Neural cell (in vitro differentiated cells): Measurements from ENCODE around the gene CDC34. TPM values are rescaled to one million over a fixed set of nuclear protein-coding genes. Genes with fewer than 3 reads are reported as not detected.
A peak's percentile ranks its signal among the peaks of the same experiment; 100 is the strongest.

ENCODE experiments used
- H2AFZ ChIP-seq: fragments of 200-600, 300-800 bp; sonication (generic), shearing (Covaris generic); 2 replicates; pipeline ENCODE4 v1.6.0; 2014; ENCODE audit warnings: low read depth, mild to moderate bottlenecking, antibody characterized with exemption, low read length, moderate library complexity
- H3F3A ChIP-seq: fragments of 200-600 bp; shearing (Covaris generic); 2 replicates; pipeline ENCODE4 v1.6.1; 2016; ENCODE audit warnings: mild to moderate bottlenecking, moderate library complexity, mixed read lengths, antibody characterized with exemption, low read length; ENCODE audit not compliant: insufficient read depth, poor library complexity, severe bottlenecking
- H3K27ac ChIP-seq: fragments of 200-600, 300-800 bp; sonication (generic), shearing (Covaris generic); 2 replicates; pipeline ENCODE4 v1.5.1; 2014; ENCODE audit warnings: mild to moderate bottlenecking, low read length, moderate library complexity
- H3K27me3 ChIP-seq: fragments of 300-800, 200-600 bp; sonication (generic), shearing (Covaris generic); 2 replicates; pipeline ENCODE4 v1.6.0; 2014; ENCODE audit warnings: mild to moderate bottlenecking, low read depth, low read length, moderate library complexity; ENCODE audit not compliant: insufficient read depth
- H3K36me3 ChIP-seq: fragments of 300-800, 200-600 bp; sonication (generic), shearing (Covaris generic); 2 replicates; pipeline ENCODE4 v1.5.1; 2014; ENCODE audit warnings: mild to moderate bottlenecking, antibody characterized with exemption, low read length, moderate library complexity; ENCODE audit not compliant: insufficient read depth
- H3K4me2 ChIP-seq: fragments of 300-800, 200-600 bp; sonication (generic), shearing (Covaris generic); 2 replicates; pipeline ENCODE4 v1.6.0; 2014; ENCODE audit warnings: mild to moderate bottlenecking, low read length
- H3K4me3 ChIP-seq: fragments of 300-800, 200-600 bp; sonication (generic), shearing (Covaris generic); 2 replicates; pipeline ENCODE4 v1.5.1; 2014; ENCODE audit warnings: mild to moderate bottlenecking, low read length, moderate library complexity
- H3K79me2 ChIP-seq: fragments of 200-600 bp; shearing (Covaris generic); replicated peaks from 2 replicates; pipeline ENCODE4 v1.6.0; 2014; ENCODE audit warnings: mild to moderate bottlenecking, low read length, moderate library complexity; ENCODE audit not compliant: insufficient read depth
- H3K9ac ChIP-seq: fragments of 300-800, 200-600 bp; sonication (generic), shearing (Covaris generic); 2 replicates; pipeline ENCODE4 v1.6.1; 2016; ENCODE audit warnings: mild to moderate bottlenecking, low read length, mixed read lengths
- H3K9me2 ChIP-seq: fragments of 200-600 bp; shearing (Covaris generic); 2 replicates; pipeline ENCODE4 v1.6.1; 2016; ENCODE audit warnings: mild to moderate bottlenecking, low read length, mixed read lengths; ENCODE audit not compliant: insufficient read depth
- H3K9me3 ChIP-seq: fragments of 200-600, 300-800 bp; sonication (generic), shearing (Covaris generic); 2 replicates; pipeline ENCODE4 v1.6.1; 2016; ENCODE audit warnings: mild to moderate bottlenecking, mixed run types, low read length, moderate library complexity, mixed read lengths
- H4K20me1 ChIP-seq: fragments of 200-600 bp; shearing (Covaris generic); 2 replicates; pipeline ENCODE4 v1.6.1; 2016; ENCODE audit warnings: mild to moderate bottlenecking, mixed run types; ENCODE audit not compliant: insufficient read depth
- EP300 ChIP-seq: fragments of 450-650 bp; conservative IDR thresholded peaks from 2 replicates; pipeline ENCODE4 v1.6.1; 2014; ENCODE audit warnings: antibody characterized with exemption, mild to moderate bottlenecking, moderate library complexity; ENCODE audit not compliant: poor library complexity, severe bottlenecking
- EZH2 ChIP-seq: fragments of 200-600, 300-800 bp; shearing (Covaris generic), sonication (generic); IDR thresholded peaks from 2 replicates; pipeline ENCODE4 v1.6.1; 2014; ENCODE audit warnings: antibody characterized with exemption, low read length, borderline replicate concordance, mild to moderate bottlenecking; ENCODE audit not compliant: insufficient read depth, poor library complexity, severe bottlenecking
- MXI1 ChIP-seq: fragments of 450-650 bp; conservative IDR thresholded peaks from 2 replicates; pipeline ENCODE4 v1.6.1; 2014; ENCODE audit warnings: antibody characterized with exemption, mild to moderate bottlenecking; ENCODE audit not compliant: poor library complexity, severe bottlenecking
- POLR2AphosphoS5 ChIP-seq: IDR thresholded peaks from 2 replicates; pipeline ENCODE4 v1.6.1; 2012
- RAD21 ChIP-seq: fragments of 450-650 bp; conservative IDR thresholded peaks from 2 replicates; pipeline ENCODE4 v1.6.1; 2014; ENCODE audit warnings: antibody characterized with exemption, mild to moderate bottlenecking, moderate library complexity
- SMC3 ChIP-seq: fragments of 450-650 bp; conservative IDR thresholded peaks from 2 replicates; pipeline ENCODE4 v1.6.1; 2014; ENCODE audit warnings: antibody characterized with exemption, mild to moderate bottlenecking, moderate library complexity; ENCODE audit not compliant: poor library complexity
- TAF1 ChIP-seq: IDR thresholded peaks from 2 replicates; pipeline ENCODE4 v1.6.1; 2012; ENCODE audit warnings: low read depth
- polyA plus RNA-seq: library from polyadenylated mRNA; depleted of rRNA; stranded (reverse); fragments of >200 nt; gene quantifications from 2 replicates; pipeline ENCODE4 v1.2.3, GENCODE V29; 2014
- TF ChIP-seq, protein P1 (sequence below): IDR thresholded peaks from 2 replicates; pipeline ENCODE4 v1.6.1; 2012; ENCODE audit warnings: borderline replicate concordance
- TF ChIP-seq, protein P2 (sequence below): fragments of 450-650 bp; IDR thresholded peaks from 2 replicates; pipeline ENCODE4 v1.5.1; 2014; ENCODE audit warnings: antibody characterized with exemption, mild to moderate bottlenecking, moderate library complexity; ENCODE audit not compliant: poor library complexity, severe bottlenecking

Gene CDC34
- polyA plus RNA-seq, 1 donor from 2014 or later = 155 TPM

DNA sequence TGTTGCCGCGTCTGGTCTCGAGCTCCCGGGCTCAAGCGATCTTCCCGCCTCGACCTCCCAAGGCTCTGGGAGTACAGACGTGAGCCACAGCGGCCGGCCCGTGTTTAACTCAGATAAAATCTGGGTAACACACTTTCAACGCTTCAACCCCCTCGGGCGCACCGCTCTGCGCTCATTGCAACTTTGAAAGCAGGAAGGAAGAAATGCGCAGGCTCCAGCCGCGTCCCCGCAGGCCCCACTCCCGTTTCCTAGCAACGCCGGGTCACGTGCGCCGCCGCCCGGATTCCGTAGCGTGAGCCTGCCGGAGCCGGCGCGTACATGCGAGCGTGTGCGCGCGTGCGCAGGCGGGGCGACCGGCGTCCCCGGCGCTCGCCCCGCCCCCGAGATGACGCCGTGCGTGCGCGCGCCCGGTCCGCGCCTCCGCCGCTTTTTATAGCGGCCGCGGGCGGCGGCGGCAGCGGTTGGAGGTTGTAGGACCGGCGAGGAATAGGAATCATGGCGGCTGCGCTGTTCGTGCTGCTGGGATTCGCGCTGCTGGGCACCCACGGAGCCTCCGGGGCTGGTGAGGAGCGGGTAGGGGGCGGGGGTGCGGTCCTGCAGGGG is 40.7 kb downstream of the CDC34 start, which contains the start of gene BSG:
BSG (plus strand) TSS at position 457 of the 603 bp plus-strand sequence; CDS start at position 496, 39 bp downstream.
- no peaks in the 10 kb centered on the region for H3K9me3 ChIP-seq
- H3K27me3 ChIP-seq = no peaks in the 10 kb centered on the region
- no peaks in the 10 kb centered on the region for H3K36me3 ChIP-seq
- peaks cover 4% of the 10 kb centered on the region for H4K20me1 ChIP-seq
- peaks cover 40% of the 10 kb centered on the region for H3K79me2 ChIP-seq
- H3F3A ChIP-seq = no peaks in the 10 kb centered on the region
- H3K4me2 ChIP-seq = peak within 1 kb of the TSS; percentile 72
- peak within 1 kb of the TSS; percentile 99 for H3K4me3 ChIP-seq
- TF ChIP-seq TAF1 = peak; percentile 89
- TF ChIP-seq SMC3 = peak; percentile 36
- TF ChIP-seq, protein P1, sequence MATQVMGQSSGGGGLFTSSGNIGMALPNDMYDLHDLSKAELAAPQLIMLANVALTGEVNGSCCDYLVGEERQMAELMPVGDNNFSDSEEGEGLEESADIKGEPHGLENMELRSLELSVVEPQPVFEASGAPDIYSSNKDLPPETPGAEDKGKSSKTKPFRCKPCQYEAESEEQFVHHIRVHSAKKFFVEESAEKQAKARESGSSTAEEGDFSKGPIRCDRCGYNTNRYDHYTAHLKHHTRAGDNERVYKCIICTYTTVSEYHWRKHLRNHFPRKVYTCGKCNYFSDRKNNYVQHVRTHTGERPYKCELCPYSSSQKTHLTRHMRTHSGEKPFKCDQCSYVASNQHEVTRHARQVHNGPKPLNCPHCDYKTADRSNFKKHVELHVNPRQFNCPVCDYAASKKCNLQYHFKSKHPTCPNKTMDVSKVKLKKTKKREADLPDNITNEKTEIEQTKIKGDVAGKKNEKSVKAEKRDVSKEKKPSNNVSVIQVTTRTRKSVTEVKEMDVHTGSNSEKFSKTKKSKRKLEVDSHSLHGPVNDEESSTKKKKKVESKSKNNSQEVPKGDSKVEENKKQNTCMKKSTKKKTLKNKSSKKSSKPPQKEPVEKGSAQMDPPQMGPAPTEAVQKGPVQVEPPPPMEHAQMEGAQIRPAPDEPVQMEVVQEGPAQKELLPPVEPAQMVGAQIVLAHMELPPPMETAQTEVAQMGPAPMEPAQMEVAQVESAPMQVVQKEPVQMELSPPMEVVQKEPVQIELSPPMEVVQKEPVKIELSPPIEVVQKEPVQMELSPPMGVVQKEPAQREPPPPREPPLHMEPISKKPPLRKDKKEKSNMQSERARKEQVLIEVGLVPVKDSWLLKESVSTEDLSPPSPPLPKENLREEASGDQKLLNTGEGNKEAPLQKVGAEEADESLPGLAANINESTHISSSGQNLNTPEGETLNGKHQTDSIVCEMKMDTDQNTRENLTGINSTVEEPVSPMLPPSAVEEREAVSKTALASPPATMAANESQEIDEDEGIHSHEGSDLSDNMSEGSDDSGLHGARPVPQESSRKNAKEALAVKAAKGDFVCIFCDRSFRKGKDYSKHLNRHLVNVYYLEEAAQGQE = peak; percentile 93
- peak; percentile 98 for TF ChIP-seq POLR2AphosphoS5
- TF ChIP-seq, protein P2, sequence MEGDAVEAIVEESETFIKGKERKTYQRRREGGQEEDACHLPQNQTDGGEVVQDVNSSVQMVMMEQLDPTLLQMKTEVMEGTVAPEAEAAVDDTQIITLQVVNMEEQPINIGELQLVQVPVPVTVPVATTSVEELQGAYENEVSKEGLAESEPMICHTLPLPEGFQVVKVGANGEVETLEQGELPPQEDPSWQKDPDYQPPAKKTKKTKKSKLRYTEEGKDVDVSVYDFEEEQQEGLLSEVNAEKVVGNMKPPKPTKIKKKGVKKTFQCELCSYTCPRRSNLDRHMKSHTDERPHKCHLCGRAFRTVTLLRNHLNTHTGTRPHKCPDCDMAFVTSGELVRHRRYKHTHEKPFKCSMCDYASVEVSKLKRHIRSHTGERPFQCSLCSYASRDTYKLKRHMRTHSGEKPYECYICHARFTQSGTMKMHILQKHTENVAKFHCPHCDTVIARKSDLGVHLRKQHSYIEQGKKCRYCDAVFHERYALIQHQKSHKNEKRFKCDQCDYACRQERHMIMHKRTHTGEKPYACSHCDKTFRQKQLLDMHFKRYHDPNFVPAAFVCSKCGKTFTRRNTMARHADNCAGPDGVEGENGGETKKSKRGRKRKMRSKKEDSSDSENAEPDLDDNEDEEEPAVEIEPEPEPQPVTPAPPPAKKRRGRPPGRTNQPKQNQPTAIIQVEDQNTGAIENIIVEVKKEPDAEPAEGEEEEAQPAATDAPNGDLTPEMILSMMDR = peak; percentile 22
- no peak for TF ChIP-seq RAD21
- TF ChIP-seq EZH2 = no peak
- peak; percentile 91 for TF ChIP-seq MXI1
- peak; percentile 74 for TF ChIP-seq EP300
- peak within 1 kb of the TSS; percentile 94 for H3K9ac ChIP-seq
- H3K27ac ChIP-seq = peak within 1 kb of the TSS; percentile 86
- peak within 1 kb of the TSS; percentile 28 for H2AFZ ChIP-seq
- no peaks in the 10 kb centered on the region for H3K9me2 ChIP-seq

DNA sequence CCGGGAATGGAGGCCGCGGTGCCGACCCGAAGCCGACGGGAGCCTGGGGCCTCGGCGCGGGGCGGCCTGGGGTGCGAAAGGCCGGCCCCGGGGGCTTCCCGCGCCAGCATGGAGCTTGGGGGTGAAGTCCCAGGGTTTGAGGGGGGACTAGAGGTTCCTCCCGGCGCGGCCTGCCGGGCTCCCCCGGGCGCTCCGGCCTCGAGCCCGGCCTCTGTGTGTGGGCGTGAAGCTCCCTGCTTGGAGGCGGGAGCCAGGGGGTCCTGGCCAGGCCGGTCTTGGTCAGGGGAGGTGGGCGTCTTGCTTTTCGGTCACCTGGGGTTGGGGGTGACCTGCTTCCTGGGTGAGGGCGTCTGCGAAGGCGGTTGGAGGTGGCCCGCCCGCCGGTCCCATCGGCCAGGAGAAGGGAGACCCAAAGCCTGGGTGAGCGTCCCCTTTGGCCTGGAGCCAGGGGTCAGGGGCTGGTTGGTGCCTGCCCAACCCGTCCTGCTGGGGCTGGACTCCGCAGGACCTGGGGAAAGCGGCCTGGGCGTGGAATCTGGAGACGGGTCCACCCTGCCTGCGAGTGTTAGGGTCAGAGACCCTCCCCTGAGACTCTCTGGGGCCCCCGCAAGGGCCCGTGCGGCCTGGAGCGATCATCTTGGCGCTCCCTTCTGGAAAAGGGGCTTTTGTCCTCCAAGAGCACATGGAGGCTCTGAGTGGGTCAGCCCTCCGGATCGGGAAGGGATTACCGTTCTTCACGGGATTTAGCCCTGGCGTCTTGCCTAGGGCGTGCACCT is 41.4 kb downstream of the CDC34 start:
- peak overlapping the region; percentile 99 for H3K4me3 ChIP-seq
- H3K36me3 ChIP-seq = no peaks in the 10 kb centered on the region
- H4K20me1 ChIP-seq = peaks cover 4% of the 10 kb centered on the region
- H3K9me3 ChIP-seq = no peaks in the 10 kb centered on the region
- no peaks in the 10 kb centered on the region for H3F3A ChIP-seq
- peaks cover 46% of the 10 kb centered on the region for H3K79me2 ChIP-seq
- TF ChIP-seq, protein P2 = no peak
- TF ChIP-seq MXI1 = peak; percentile 4
- no peaks in the 10 kb centered on the region for H3K27me3 ChIP-seq
- peak overlapping the region; percentile 86 for H3K27ac ChIP-seq
- no peaks in the 10 kb centered on the region for H3K9me2 ChIP-seq
- peak overlapping the region; percentile 72 for H3K4me2 ChIP-seq
- H2AFZ ChIP-seq = no peak overlapping the region
- peak overlapping the region; percentile 94 for H3K9ac ChIP-seq
